H7 (cell line): ENCODE data around the gene SELENOI. TPM values are rescaled to one million over a fixed set of nuclear protein-coding genes. Genes with fewer than 3 reads are reported as not detected.
A peak's percentile ranks its signal among the peaks of the same experiment; 100 is the strongest.
"Not testable (repeated sequence)": the region's sequence is repeated elsewhere in the genome, so short reads cannot be mapped to it uniquely, and the experiment has no call there.

Experiments used
- DNase-seq: peaks from one replicate; pipeline ENCODE4 v3.0.0; 2012
- H3K27me3 ChIP-seq: 2 replicates; pipeline ENCODE4 v1.6.0; 2011; ENCODE audit warnings: mild to moderate bottlenecking, low read length; ENCODE audit not compliant: control insufficient read depth, insufficient read depth
- H3K36me3 ChIP-seq: replicated peaks from 2 replicates; pipeline ENCODE4 v1.5.1; 2011; ENCODE audit warnings: low read length; ENCODE audit not compliant: control insufficient read depth, insufficient read depth
- H3K4me3 ChIP-seq: 2 replicates; pipeline ENCODE4 v1.5.1; 2011; ENCODE audit warnings: low read depth, mild to moderate bottlenecking, control low read depth, low read length, moderate library complexity; ENCODE audit not compliant: insufficient read depth
- total RNA-seq: library from RNA; depleted of rRNA; stranded (reverse); fragments of >200 nt; shearing (Covaris generic); gene quantifications from 2 replicates; pipeline ENCODE4 v1.2.3, GENCODE V29; 2014

The SELENOI gene
- total RNA-seq, 1 experiment from 2014 or later, result 28.4 TPM

- no peaks in the 10 kb centered on the region for H3K27me3 ChIP-seq
- H3K4me3 ChIP-seq, result no peak overlapping the region
- no peaks in the 10 kb centered on the region for H3K36me3 ChIP-seq
- peak; percentile 65 for DNase-seq
These were observed 29.9 kb upstream of the SELENOI start for GRCh38 chr2:26316041-26316440.

- Histone ChIP-seq H3K36me3 (no peaks in the 10 kb centered on the region), H3K27me3 (no peaks in the 10 kb centered on the region), H3K4me3 (no peak overlapping the region)
- no peak for DNase-seq
These were observed 29.1 kb upstream of the SELENOI start for GRCh38 chr2:26316845-26317244.

- H3K36me3 ChIP-seq, result no peaks in the 10 kb centered on the region
- H3K4me3 ChIP-seq, result no peak overlapping the region
- DNase-seq, result no peak
These were observed 28.4 kb upstream of the SELENOI start for GRCh38 chr2:26317377-26318105.

GRCh38 chr2:26318950-26319349, 27.0 kb upstream of the SELENOI start:
- Histone ChIP-seq H3K4me3 (peak overlapping the region; percentile 3; the same call in 1 of the 2 replicates), H3K27me3 (no peaks in the 10 kb centered on the region), H3K36me3 (no peaks in the 10 kb centered on the region)
- DNase-seq, result peak; percentile 35

More at GRCh38 chr2:26317377-26318105, 28.4 kb upstream of the SELENOI start:
- no peaks in the 10 kb centered on the region for H3K27me3 ChIP-seq

- not testable (repeated sequence) for H3K36me3 ChIP-seq, H3K4me3 ChIP-seq, DNase-seq, H3K27me3 ChIP-seq
These were observed 21.5 kb upstream of the SELENOI start for GRCh38 chr2:26324479-26324878.

- no peaks in the 10 kb centered on the region for H3K36me3 ChIP-seq
- no peak for DNase-seq
- H3K27me3 ChIP-seq, result no peaks in the 10 kb centered on the region
- no peak overlapping the region for H3K4me3 ChIP-seq
These were observed 21.0 kb upstream of the SELENOI start for GRCh38 chr2:26324903-26325302.

- Histone ChIP-seq H3K36me3 (no peaks in the 10 kb centered on the region), H3K27me3 (no peaks in the 10 kb centered on the region), H3K4me3 (no peak overlapping the region)
- DNase-seq, result no peak
These were observed 20.1 kb upstream of the SELENOI start for GRCh38 chr2:26325851-26326250.

GRCh38 chr2:26326514-26326913, 19.4 kb upstream of the SELENOI start:
- Histone ChIP-seq H3K36me3 (no peaks in the 10 kb centered on the region), H3K4me3 (no peak overlapping the region), H3K27me3 (no peaks in the 10 kb centered on the region)
- DNase-seq, result no peak

GRCh38 chr2:26327291-26328272, 18.4 kb upstream of the SELENOI start:
- DNase-seq, result no peak
- no peaks in the 10 kb centered on the region for H3K27me3 ChIP-seq
- H3K4me3 ChIP-seq, result no peak overlapping the region
- no peaks in the 10 kb centered on the region for H3K36me3 ChIP-seq

GRCh38 chr2:26329083-26329482, 16.9 kb upstream of the SELENOI start:
- not testable (repeated sequence) for H3K27me3 ChIP-seq, DNase-seq, H3K36me3 ChIP-seq, H3K4me3 ChIP-seq

GRCh38 chr2:26330114-26330549, 15.8 kb upstream of the SELENOI start:
- DNase-seq, result peak; percentile 63
- H3K36me3 ChIP-seq, result no peaks in the 10 kb centered on the region
- H3K27me3 ChIP-seq, result no peaks in the 10 kb centered on the region
- H3K4me3 ChIP-seq, result no peak overlapping the region

GRCh38 chr2:26330604-26331003, 15.3 kb upstream of the SELENOI start:
- no peaks in the 10 kb centered on the region for H3K27me3 ChIP-seq
- DNase-seq, result no peak
- no peak overlapping the region for H3K4me3 ChIP-seq

GRCh38 chr2:26331321-26331720, 14.6 kb upstream of the SELENOI start:
- DNase-seq, H3K27me3 ChIP-seq, H3K4me3 ChIP-seq, H3K36me3 ChIP-seq: not testable (repeated sequence)

More at GRCh38 chr2:26330604-26331003, 15.3 kb upstream of the SELENOI start:
- H3K36me3 ChIP-seq, result no peaks in the 10 kb centered on the region

- DNase-seq, result no peak
- H3K36me3 ChIP-seq, result no peaks in the 10 kb centered on the region
- no peak overlapping the region for H3K4me3 ChIP-seq
- H3K27me3 ChIP-seq, result no peaks in the 10 kb centered on the region
These were observed 12.7 kb upstream of the SELENOI start for GRCh38 chr2:26333293-26333692.

- Histone ChIP-seq H3K27me3 (no peaks in the 10 kb centered on the region), H3K36me3 (no peaks in the 10 kb centered on the region), H3K4me3 (no peak overlapping the region)
- DNase-seq, result no peak
These were observed 10.7 kb upstream of the SELENOI start for GRCh38 chr2:26335231-26335630.
